ENCODE measurements around the gene PRPH2. TPM values are rescaled to one million over a fixed set of nuclear protein-coding genes. Genes with fewer than 3 reads are reported as not detected.

PRPH2 gene
- total and polyA plus RNA-seq, 2 donors from 2014 or later, result 0.75 to 1.6 TPM

DNA sequence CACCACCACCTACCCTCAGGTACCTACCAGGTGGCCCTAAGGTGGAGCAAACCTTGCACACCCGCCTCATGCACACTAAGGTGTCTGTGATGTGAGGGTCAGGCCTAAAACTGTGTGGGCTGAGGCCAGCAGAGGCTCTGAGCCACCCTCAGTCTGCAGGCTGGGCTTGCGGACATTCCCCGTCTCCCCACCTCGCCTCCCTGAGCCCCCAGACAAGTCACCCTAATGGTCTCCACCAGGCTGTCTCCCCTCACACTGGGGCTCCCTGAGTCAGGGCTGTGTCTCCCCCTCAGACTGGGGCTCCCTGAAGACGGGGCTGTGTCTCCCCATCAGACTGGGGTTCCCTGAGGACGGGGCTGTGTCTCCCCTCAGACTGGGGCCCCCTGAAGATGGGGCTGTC, 12.5 kb downstream of the PRPH2 start:
- DNase-seq (peak in 1 of 5 donors; percentile 49), FAIRE-seq (no peak)
- no peak overlapping the region for H3K9ac ChIP-seq (ENCODE audit: low read length in 3 of 3)
- H3K27ac ChIP-seq (ENCODE audit: low read depth in 2 of 2, low read length in 2 of 2), result no peak overlapping the region
- H3K4me3 ChIP-seq (ENCODE audit: low read length in 3 of 3), result no peak overlapping the region
- H3K9me3 ChIP-seq (ENCODE audit: control insufficient read depth in 2 of 3, insufficient read depth in 1 of 3, low read length in 3 of 3), result peaks cover 0 to 7% (median 0%) of the 10 kb centered on the region in 3 donors
- no peaks in the 10 kb centered on the region for H3K27me3 ChIP-seq (ENCODE audit: control insufficient read depth, insufficient read depth, low read length)
- H3K4me1 ChIP-seq (ENCODE audit: control insufficient read depth in 2 of 3, insufficient read depth in 2 of 3, low read depth in 1 of 3, low read length in 3 of 3), result no peaks in the 10 kb centered on the region
- TF ChIP-seq, protein P1, sequence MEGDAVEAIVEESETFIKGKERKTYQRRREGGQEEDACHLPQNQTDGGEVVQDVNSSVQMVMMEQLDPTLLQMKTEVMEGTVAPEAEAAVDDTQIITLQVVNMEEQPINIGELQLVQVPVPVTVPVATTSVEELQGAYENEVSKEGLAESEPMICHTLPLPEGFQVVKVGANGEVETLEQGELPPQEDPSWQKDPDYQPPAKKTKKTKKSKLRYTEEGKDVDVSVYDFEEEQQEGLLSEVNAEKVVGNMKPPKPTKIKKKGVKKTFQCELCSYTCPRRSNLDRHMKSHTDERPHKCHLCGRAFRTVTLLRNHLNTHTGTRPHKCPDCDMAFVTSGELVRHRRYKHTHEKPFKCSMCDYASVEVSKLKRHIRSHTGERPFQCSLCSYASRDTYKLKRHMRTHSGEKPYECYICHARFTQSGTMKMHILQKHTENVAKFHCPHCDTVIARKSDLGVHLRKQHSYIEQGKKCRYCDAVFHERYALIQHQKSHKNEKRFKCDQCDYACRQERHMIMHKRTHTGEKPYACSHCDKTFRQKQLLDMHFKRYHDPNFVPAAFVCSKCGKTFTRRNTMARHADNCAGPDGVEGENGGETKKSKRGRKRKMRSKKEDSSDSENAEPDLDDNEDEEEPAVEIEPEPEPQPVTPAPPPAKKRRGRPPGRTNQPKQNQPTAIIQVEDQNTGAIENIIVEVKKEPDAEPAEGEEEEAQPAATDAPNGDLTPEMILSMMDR (IDR thresholded peaks at IDR 0.05; ENCODE audit: borderline replicate concordance, extremely low read depth, insufficient read depth), result no peak
- intact Hi-C loops (cut with DNase I), result no loop called here
- no peaks in the 10 kb centered on the region for H3K36me3 ChIP-seq (ENCODE audit: control insufficient read depth in 2 of 3, insufficient read depth in 3 of 3, low read length in 3 of 3)

GRCh38 chr6:42708096-42708495, 14.3 kb downstream of the PRPH2 start:
- Histone ChIP-seq H3K4me1 (ENCODE audit: control insufficient read depth in 2 of 3, insufficient read depth in 2 of 3, low read depth in 1 of 3, low read length in 3 of 3) (no peaks in the 10 kb centered on the region), H3K9me3 (ENCODE audit: control insufficient read depth in 2 of 3, insufficient read depth in 1 of 3, low read length in 3 of 3) (peaks cover 0 to 7% (median 0%) of the 10 kb centered on the region in 3 donors), H3K27me3 (ENCODE audit: control insufficient read depth, insufficient read depth, low read length) (no peaks in the 10 kb centered on the region), H3K27ac (ENCODE audit: low read depth in 2 of 2, low read length in 2 of 2) (no peak overlapping the region), H3K4me3 (ENCODE audit: low read length in 3 of 3) (no peak overlapping the region), H3K9ac (ENCODE audit: low read length in 3 of 3) (no peak overlapping the region), H3K36me3 (ENCODE audit: control insufficient read depth in 2 of 3, insufficient read depth in 3 of 3, low read length in 3 of 3) (no peaks in the 10 kb centered on the region)
- DNase-seq (peak in 1 of 5 donors; percentile 40), FAIRE-seq (no peak)
- TF ChIP-seq, protein P1 (IDR thresholded peaks at IDR 0.05; ENCODE audit: borderline replicate concordance, extremely low read depth, insufficient read depth), result no peak
- intact Hi-C loops (cut with DNase I), result no loop called here

DNA sequence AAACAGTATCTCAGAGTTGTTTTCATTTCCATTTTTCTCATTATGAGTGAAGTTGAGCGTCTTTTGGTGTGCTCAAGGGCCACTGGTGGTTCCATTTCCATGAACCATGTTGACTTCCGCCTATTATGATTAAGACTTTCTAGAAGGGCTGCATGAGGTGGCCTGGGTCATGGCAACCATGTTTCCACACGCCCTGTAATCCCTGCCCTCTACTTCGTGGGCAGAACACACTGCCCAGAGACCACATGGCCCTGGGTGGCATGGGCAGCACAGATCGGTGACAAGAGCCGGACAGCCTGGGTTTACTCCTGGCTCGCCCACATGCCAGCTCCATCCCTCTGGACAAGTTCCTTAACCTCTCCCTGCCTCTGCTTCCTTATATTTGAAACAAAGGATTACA, 14.8 kb downstream of the PRPH2 start:
- DNase-seq (no peak), FAIRE-seq (no peak)
- Histone ChIP-seq H3K27ac (ENCODE audit: low read depth in 2 of 2, low read length in 2 of 2) (no peak overlapping the region), H3K4me1 (ENCODE audit: control insufficient read depth in 2 of 3, insufficient read depth in 2 of 3, low read depth in 1 of 3, low read length in 3 of 3) (no peaks in the 10 kb centered on the region), H3K9ac (ENCODE audit: low read length in 3 of 3) (no peak overlapping the region), H3K9me3 (ENCODE audit: control insufficient read depth in 2 of 3, insufficient read depth in 1 of 3, low read length in 3 of 3) (peaks cover 0 to 7% (median 0%) of the 10 kb centered on the region in 3 donors), H3K27me3 (ENCODE audit: control insufficient read depth, insufficient read depth, low read length) (no peaks in the 10 kb centered on the region), H3K4me3 (ENCODE audit: low read length in 3 of 3) (no peak overlapping the region), H3K36me3 (ENCODE audit: control insufficient read depth in 2 of 3, insufficient read depth in 3 of 3, low read length in 3 of 3) (no peaks in the 10 kb centered on the region)
- TF ChIP-seq, protein P1 (IDR thresholded peaks at IDR 0.05; ENCODE audit: borderline replicate concordance, extremely low read depth, insufficient read depth), result no peak
- intact Hi-C loops (cut with DNase I), result no loop called here

DNA sequence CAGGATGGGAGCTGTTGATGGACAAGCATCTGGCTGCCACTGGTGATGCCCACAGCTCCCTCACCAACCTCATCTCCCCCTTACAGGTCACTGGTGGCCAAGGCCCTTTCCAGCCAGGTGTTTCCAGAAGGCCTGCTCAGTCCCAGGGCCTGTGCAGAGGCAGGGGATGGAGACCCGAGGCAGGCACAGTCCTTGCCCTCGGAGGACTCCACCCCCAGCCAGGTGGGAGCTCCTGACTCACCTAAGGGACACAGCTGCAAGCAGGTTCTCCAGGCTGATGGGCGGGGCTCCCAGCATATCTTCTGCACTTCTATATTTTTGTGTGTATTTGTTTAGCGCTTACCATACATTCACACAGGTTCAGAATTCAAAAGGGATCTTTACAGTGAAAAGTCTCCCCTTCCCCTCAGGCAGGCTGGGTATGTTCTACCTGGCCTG, 17.4 kb downstream of the PRPH2 start:
- H3K4me1 ChIP-seq (ENCODE audit: control insufficient read depth in 2 of 3, insufficient read depth in 2 of 3, low read depth in 1 of 3, low read length in 3 of 3), result no peaks in the 10 kb centered on the region
- TF ChIP-seq, protein P1 (IDR thresholded peaks at IDR 0.05; ENCODE audit: borderline replicate concordance, extremely low read depth, insufficient read depth), result no peak
- no peak overlapping the region for H3K4me3 ChIP-seq (ENCODE audit: low read length in 3 of 3)
- no peak overlapping the region for H3K27ac ChIP-seq (ENCODE audit: low read depth in 2 of 2, low read length in 2 of 2)
- no peak overlapping the region for H3K9ac ChIP-seq (ENCODE audit: low read length in 3 of 3)
- H3K36me3 ChIP-seq (ENCODE audit: control insufficient read depth in 2 of 3, insufficient read depth in 3 of 3, low read length in 3 of 3), result no peaks in the 10 kb centered on the region
- no peaks in the 10 kb centered on the region for H3K27me3 ChIP-seq (ENCODE audit: control insufficient read depth, insufficient read depth, low read length)
- peak in 1 of 5 donors; percentile 54 for DNase-seq
- FAIRE-seq, result no peak
- intact Hi-C loops (cut with DNase I), result no loop called here
- no peaks in the 10 kb centered on the region for H3K9me3 ChIP-seq (ENCODE audit: control insufficient read depth in 2 of 3, insufficient read depth in 1 of 3, low read length in 3 of 3)

Measured in kidney (tissue), 14 donors.